Fibroblast of lung (primary cell): ENCODE results near the gene UMAD1.

Experiments
- CTCF ChIP-seq, 2 donors: IDR thresholded peaks in 1 of 2; conservative IDR thresholded peaks in 1 of 2; 1 replicate in 1 of 2; 2 replicates in 1 of 2; pipeline ENCODE4 v1.5.1; 2011 to 2012; ENCODE audit warnings: low read length in 2 of 2, control low read depth in 1 of 2, inconsistent platforms in 1 of 2, low read depth in 1 of 2, mild to moderate bottlenecking in 1 of 2
- EZH2 ChIP-seq: IDR thresholded peaks from 2 replicates; pipeline ENCODE4 v1.5.1; 2012; ENCODE audit warnings: low read length, control low read depth, mild to moderate bottlenecking; ENCODE audit errors: missing control alignments

GRCh38 chr7:7628476-7628875, 12.1 kb upstream of the UMAD1 start:
- TF ChIP-seq CTCF (conservative IDR thresholded peaks at IDR 0.05 in 1 of 2, IDR thresholded peaks at IDR 0.05 in 1 of 2; ENCODE audit: low read depth in 1 of 2, low read length in 2 of 2), result no peak
- TF ChIP-seq EZH2, result no peak
